WTC11 (cell line): Measurements from ENCODE around the gene GATD1. TPM values are rescaled to one million over a fixed set of nuclear protein-coding genes. Genes with fewer than 3 reads are reported as not detected.
"Not testable (repeated sequence)": the region's sequence is repeated elsewhere in the genome, so short reads cannot be mapped to it uniquely, and the experiment has no call there.

ENCODE experiments used
- ATAC-seq: fragments of 200-7000 bp; cut with Tn5 transposase; 2 replicates; pipeline ENCODE4 v1.10.0; 2021; ENCODE audit warnings: mild to moderate bottlenecking, moderate library complexity
- CTCF ChIA-PET: fragments of 300-600 bp; sonication (Branson Sonifier 250); formaldehyde crosslinking; loops from one replicate; lab custom pipeline; 2021; ENCODE audit warnings: antibody characterized with exemption; lab: Charles Lee
- POLR2A ChIA-PET: fragments of 350-600 bp; sonication (Branson Sonifier 250); formaldehyde crosslinking; loops from one replicate; lab custom pipeline; 2021; ENCODE audit warnings: antibody characterized with exemption; lab: Charles Lee
- DNase-seq: peaks from one replicate; pipeline ENCODE4 v3.0.0; 2021; ENCODE audit warnings: low spot score
- H3K27ac Mint-ChIP-seq: 2 replicates; pipeline ENCODE4 v1.8.0; 2021; ENCODE audit warnings: mixed read lengths
- H3K27me3 Mint-ChIP-seq: 2 replicates; pipeline ENCODE4 v1.8.0; 2021; ENCODE audit warnings: low read depth, mild to moderate bottlenecking, moderate library complexity, mixed read lengths
- H3K36me3 Mint-ChIP-seq: 2 replicates; pipeline ENCODE4 v1.8.0; 2021; ENCODE audit warnings: mixed read lengths
- H3K4me1 Mint-ChIP-seq: 2 replicates; pipeline ENCODE4 v1.8.0; 2022; ENCODE audit warnings: mixed read lengths
- H3K4me3 Mint-ChIP-seq: 2 replicates; pipeline ENCODE4 v1.8.0; 2021; ENCODE audit warnings: mild to moderate bottlenecking, moderate library complexity, mixed read lengths
- H3K9me3 Mint-ChIP-seq: 2 replicates; pipeline ENCODE4 v1.8.0; 2021; ENCODE audit warnings: mixed read lengths
- FOXJ3 ChIP-seq: sonication (generic); formaldehyde crosslinking; IDR thresholded peaks from 2 replicates; pipeline ENCODE4 v1.9.0; 2021; ENCODE audit warnings: missing genetic modification reagents, mild to moderate bottlenecking, borderline replicate concordance
- FOXP1 ChIP-seq: sonication (generic); formaldehyde crosslinking; IDR thresholded peaks from 2 replicates; pipeline ENCODE4 v1.8.0; 2022; ENCODE audit warnings: missing genetic modification reagents, mild to moderate bottlenecking, moderate library complexity, borderline replicate concordance
- GABPB1 ChIP-seq: sonication (generic); formaldehyde crosslinking; IDR thresholded peaks from 2 replicates; pipeline ENCODE4 v1.8.1; 2023; ENCODE audit warnings: mild to moderate bottlenecking, missing genetic modification reagents
- KAT7 ChIP-seq: sonication (generic); formaldehyde crosslinking; IDR thresholded peaks from 2 replicates; pipeline ENCODE4 v1.8.1; 2023; ENCODE audit warnings: missing genetic modification reagents, mild to moderate bottlenecking, borderline replicate concordance
- NFYB ChIP-seq: sonication (generic); formaldehyde crosslinking; conservative IDR thresholded peaks from 2 replicates; pipeline ENCODE4 v1.8.0; 2022; ENCODE audit warnings: low read depth, missing genetic modification reagents
- OVOL2 ChIP-seq: fragments of 250-450 bp; sonication (Bioruptor Pico); IDR thresholded peaks from 2 replicates; pipeline ENCODE4 v1.9.0; 2021; ENCODE audit warnings: mild to moderate bottlenecking, borderline replicate concordance
- SOX15 ChIP-seq: fragments of 250-450 bp; sonication (Bioruptor Pico); IDR thresholded peaks from 2 replicates; pipeline ENCODE4 v1.9.0; 2021; ENCODE audit warnings: mild to moderate bottlenecking
- TP53 ChIP-seq: sonication (generic); formaldehyde crosslinking; IDR thresholded peaks from 2 replicates; pipeline ENCODE4 v1.8.1; 2023; ENCODE audit warnings: mild to moderate bottlenecking, missing genetic modification reagents
- ZNF138 ChIP-seq: sonication (generic); formaldehyde crosslinking; conservative IDR thresholded peaks from 2 replicates; pipeline ENCODE4 v1.8.1; 2022; ENCODE audit warnings: mild to moderate bottlenecking, moderate library complexity, missing genetic modification reagents
- ZNF263 ChIP-seq: sonication (generic); formaldehyde crosslinking; IDR thresholded peaks from 2 replicates; pipeline ENCODE4 v1.8.1; 2022; ENCODE audit warnings: low read depth, mild to moderate bottlenecking, moderate library complexity, missing genetic modification reagents
- ZNF423 ChIP-seq: fragments of 250-450 bp; sonication (Bioruptor Pico); IDR thresholded peaks from 2 replicates; pipeline ENCODE4 v2.1.2; 2022; ENCODE audit warnings: mild to moderate bottlenecking, moderate library complexity
- total RNA-seq: library from RNA; stranded (reverse); gene quantifications from 3 replicates; pipeline ENCODE4 v1.2.3, GENCODE V29; 2021
- TF ChIP-seq, protein P1 (sequence below): sonication (generic); formaldehyde crosslinking; IDR thresholded peaks from 2 replicates; pipeline ENCODE4 v1.8.0; 2022; ENCODE audit warnings: mild to moderate bottlenecking, missing genetic modification reagents
- TF ChIP-seq, protein P2 (sequence below): sonication (generic); formaldehyde crosslinking; IDR thresholded peaks from 2 replicates; pipeline ENCODE4 v1.8.1; 2023; ENCODE audit warnings: mild to moderate bottlenecking, moderate library complexity, missing genetic modification reagents

The GATD1 gene
- total RNA-seq, 1 experiment from 2014 or later, result 87.6 TPM

DNA sequence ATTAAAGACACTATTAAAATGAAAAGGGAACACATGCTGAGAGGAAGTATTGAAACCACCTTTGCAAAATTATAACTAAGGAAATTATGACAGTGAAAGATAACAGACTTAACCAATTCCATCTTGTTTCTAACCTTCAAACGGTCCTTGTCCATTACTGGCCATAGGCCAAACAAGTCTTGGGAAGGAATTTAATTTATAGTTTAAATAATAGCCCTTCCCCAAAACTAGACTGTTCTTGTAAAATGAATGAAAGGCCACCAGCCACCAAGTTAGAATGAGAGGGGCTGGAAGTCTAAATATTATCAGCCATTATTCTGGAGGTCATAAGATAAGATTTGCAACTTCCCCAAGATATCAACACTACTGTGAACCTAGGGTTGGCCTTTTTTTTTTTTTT lies 31.9 kb downstream of the GATD1 start:
- ATAC-seq (no peak), DNase-seq (no peak)
- Mint-ChIP-seq H3K4me3 (peak overlapping the region; percentile 80; the same call in 1 of the 2 replicates), H3K27ac (peak overlapping the region; percentile 74), H3K4me1 (peaks cover 38% of the 10 kb centered on the region), H3K27me3 (no peaks in the 10 kb centered on the region), H3K9me3 (no peaks in the 10 kb centered on the region), H3K36me3 (peaks cover 3% of the 10 kb centered on the region; the same call in 1 of the 2 replicates)
- ChIA-PET POLR2A (interaction anchor here (1.5 to 1.8 kb wide), 2 partner anchors 10 to 19 kb away, joined by 4 to 6 read pairs; no protein-coding TSS in a partner anchor), CTCF (interaction anchor here (0.6 to 3.8 kb wide), 7 partner anchors 12 to 191 kb away, joined by 3 to 37 read pairs (median 3); no protein-coding TSS in a partner anchor)
- TF ChIP-seq SOX15 (CRISPR knock-in tag), result no peak
- no peak for TF ChIP-seq ZNF423 (CRISPR knock-in tag)
- no peak for TF ChIP-seq GABPB1 (CRISPR knock-in tag)
- no peak for TF ChIP-seq ZNF138 (CRISPR knock-in tag)
- no peak for TF ChIP-seq FOXP1 (CRISPR knock-in tag)
- no peak for TF ChIP-seq KAT7 (CRISPR knock-in tag)
- TF ChIP-seq, protein P1, sequence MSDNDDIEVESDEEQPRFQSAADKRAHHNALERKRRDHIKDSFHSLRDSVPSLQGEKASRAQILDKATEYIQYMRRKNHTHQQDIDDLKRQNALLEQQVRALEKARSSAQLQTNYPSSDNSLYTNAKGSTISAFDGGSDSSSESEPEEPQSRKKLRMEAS, result no peak
- TF ChIP-seq OVOL2, result no peak
- no peak for TF ChIP-seq TP53
- no peak for TF ChIP-seq FOXJ3 (CRISPR knock-in tag)

DNA sequence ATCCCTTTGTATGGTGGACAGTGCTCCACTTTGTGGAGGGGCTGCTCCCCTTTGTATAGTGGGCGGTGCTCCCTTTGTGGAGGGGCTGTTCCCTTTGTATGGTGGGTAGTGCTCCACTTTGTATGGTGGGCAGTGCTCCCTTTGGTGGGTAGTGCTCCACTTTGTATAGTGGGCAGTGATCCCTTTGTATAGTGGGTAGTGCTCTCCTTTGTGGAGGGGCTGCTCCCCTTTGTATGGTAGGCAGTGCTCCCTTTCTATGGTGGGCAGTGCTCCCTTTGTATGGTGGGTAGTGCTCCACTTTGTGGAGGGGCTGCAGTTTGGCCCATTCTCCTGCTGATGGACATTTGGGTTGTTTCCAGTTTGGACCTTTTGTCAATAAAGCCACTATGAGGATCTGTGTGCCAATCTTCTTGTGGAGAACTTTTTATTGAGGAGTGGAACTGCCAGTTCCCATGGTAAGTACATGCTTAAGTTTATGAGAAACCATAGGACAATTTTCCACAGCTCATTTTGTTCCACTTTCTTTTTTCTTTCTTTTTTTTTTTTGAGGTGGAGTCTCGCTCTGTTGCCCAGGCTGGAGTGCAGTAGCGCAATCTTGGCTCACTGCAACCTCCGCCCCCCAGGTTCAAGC lies 34.6 kb downstream of the GATD1 start:
- DNase-seq, result no peak
- H3K4me3 Mint-ChIP-seq, result no peak overlapping the region
- CTCF ChIA-PET, result interaction anchor here (0.8 to 3.8 kb wide), 4 partner anchors 13 to 41 kb away, joined by 3 to 37 read pairs (median 7); no protein-coding TSS in a partner anchor
- TF ChIP-seq ZNF263, result peak; percentile 98
- TF ChIP-seq, protein P2, sequence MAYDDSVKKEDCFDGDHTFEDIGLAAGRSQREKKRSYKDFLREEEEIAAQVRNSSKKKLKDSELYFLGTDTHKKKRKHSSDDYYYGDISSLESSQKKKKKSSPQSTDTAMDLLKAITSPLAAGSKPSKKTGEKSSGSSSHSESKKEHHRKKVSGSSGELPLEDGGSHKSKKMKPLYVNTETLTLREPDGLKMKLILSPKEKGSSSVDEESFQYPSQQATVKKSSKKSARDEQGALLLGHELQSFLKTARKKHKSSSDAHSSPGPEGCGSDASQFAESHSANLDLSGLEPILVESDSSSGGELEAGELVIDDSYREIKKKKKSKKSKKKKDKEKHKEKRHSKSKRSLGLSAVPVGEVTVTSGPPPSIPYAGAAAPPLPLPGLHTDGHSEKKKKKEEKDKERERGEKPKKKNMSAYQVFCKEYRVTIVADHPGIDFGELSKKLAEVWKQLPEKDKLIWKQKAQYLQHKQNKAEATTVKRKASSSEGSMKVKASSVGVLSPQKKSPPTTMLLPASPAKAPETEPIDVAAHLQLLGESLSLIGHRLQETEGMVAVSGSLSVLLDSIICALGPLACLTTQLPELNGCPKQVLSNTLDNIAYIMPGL (CRISPR knock-in tag), result no peak
- H3K9me3 Mint-ChIP-seq, result no peaks in the 10 kb centered on the region
- peaks cover 26% of the 10 kb centered on the region for H3K4me1 Mint-ChIP-seq
- no peaks in the 10 kb centered on the region for H3K27me3 Mint-ChIP-seq
- no peak overlapping the region for H3K27ac Mint-ChIP-seq
- no peak for ATAC-seq
- H3K36me3 Mint-ChIP-seq, result no peaks in the 10 kb centered on the region; the same call in 1 of the 2 replicates
- POLR2A ChIA-PET, result interaction anchor here (1.5 kb wide), 1 partner anchor 16 kb away, joined by 8 read pairs; no protein-coding TSS in a partner anchor

DNA sequence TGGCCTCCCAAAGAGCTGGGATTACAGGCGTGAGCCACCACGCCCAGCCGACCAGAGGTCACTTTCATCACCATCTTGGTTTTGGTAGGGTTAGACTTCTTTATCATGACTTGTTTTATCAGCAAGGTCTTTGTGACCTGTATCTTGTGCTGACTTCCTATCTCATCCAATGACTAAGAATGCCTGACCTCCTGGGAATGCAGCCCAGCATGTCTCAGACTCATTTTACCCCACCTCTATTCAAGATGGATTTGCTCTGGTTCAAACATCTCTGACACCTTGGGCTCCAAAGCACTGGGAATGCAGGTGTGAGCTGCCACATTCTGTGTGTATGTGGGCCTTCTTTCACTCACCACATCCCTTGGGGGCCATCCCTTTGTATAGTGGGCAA lies 35.1 kb downstream of the GATD1 start:
- no peak for ATAC-seq
- no peak for DNase-seq
- ChIA-PET POLR2A (no interaction called here), CTCF (interaction anchor here (1.1 to 3.8 kb wide), 2 partner anchors 15 to 19 kb away, joined by 4 to 37 read pairs; no protein-coding TSS in a partner anchor)
- TF ChIP-seq GABPB1 (CRISPR knock-in tag) (no peak), NFYB (CRISPR knock-in tag) (no peak)
- Mint-ChIP-seq H3K9me3 (no peaks in the 10 kb centered on the region), H3K4me3 (no peak overlapping the region), H3K27me3 (0 out of 2 replicates have a peak, but pooled peaks cover 3% of the 10 kb centered on the region), H3K36me3 (no peaks in the 10 kb centered on the region; the same call in 1 of the 2 replicates), H3K4me1 (peaks cover 32% of the 10 kb centered on the region), H3K27ac (no peak overlapping the region)

DNA sequence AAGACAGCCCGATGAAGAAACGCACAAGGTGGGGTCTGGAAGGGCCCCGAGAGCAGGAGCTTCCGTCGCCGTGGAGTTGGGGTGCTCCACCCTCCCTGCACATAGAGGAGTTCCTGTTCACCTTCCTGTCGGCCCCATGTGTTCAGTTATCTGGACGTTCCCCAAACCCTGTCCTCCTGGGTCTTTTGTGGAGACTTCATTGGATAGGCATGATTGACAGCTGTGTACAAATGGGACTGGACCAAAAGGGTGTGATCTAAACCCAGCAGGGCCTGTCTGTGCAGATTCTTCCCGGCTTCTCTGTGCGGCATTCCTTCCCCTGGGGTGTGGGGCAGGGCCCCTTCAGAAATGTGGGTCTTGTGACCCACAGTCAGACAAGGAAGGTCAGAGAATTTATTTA lies 39.4 kb downstream of the GATD1 start:
- H3K4me3 Mint-ChIP-seq, H3K27ac Mint-ChIP-seq, DNase-seq, ATAC-seq, H3K9me3 Mint-ChIP-seq, H3K36me3 Mint-ChIP-seq, H3K27me3 Mint-ChIP-seq: not testable (repeated sequence)
- 0 out of 2 replicates have a peak, but pooled peaks cover 10% of the 10 kb centered on the region for H3K4me1 Mint-ChIP-seq
- POLR2A ChIA-PET, result interaction anchor here (0.5 kb wide), 1 partner anchor 82 kb away, joined by 3 read pairs; no protein-coding TSS in a partner anchor
- CTCF ChIA-PET, result interaction anchor here (1.6 to 2.2 kb wide), 3 partner anchors 9 to 12 kb away, joined by 4 to 8 read pairs (median 5); partner anchors contain the start of gene TALDO1
